ENCODE measurements around the gene SRGAP2C. TPM values are rescaled to one million over a fixed set of nuclear protein-coding genes. Genes with fewer than 3 reads are reported as not detected.

Gene SRGAP2C
- total RNA-seq: 21.4 and 27.6 TPM in 2 replicates

DNA sequence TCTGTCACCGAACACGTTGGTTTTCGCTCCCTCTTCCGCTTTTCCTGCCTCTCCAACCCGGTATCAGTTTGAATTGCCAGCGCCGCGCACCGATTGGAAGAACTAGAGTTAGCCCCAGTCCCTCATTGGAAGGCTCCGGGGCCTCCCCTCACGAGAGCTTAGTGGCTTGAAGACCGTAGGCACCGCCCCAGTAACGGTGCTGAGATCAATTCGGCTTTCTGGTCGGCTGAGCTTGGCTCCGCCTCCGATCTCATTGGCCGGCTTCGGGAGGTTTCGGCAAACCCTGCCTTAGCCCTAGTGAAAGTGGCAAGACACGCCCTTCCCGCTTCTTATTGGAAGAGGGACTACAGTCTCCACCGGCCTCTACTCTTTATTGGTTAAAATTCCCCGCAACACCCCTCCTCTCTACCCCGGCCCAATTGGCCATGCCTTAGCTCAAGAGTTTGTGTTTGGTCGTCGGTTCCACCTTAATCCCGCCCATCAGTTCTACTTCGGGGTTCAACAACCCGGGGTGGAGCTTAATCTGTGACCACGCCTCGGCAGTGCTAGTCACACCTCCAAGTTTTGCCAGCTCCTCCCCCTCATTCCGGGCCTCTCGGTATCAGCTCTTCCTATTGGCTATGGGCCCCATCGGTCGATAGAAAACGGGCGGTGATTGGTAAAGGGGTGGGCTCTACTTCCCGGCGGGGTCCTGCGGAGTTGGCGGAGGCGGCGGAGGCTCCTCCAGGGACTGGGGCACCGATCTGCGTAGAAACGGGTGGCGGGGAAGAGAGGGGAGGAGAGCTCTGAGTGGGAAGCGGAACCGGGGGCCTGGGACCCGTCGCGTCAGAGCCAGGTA is at the start of gene SRGAP2C, which contains the start of gene FAM72B:
SRGAP2C (plus strand) TSS at position 686 of the 838 bp plus-strand sequence. CDS start 2,472 bp downstream, outside the sequence.
FAM72B (minus strand) TSS at position 51 of the 838 bp plus-strand sequence. CDS start 851 bp downstream, outside the sequence.

Other genes with a start within 250 kb of the SRGAP2C start
- 0.28 and 6.1 TPM in 2 replicates for gene FAM72B, start 635 bp upstream of the SRGAP2C start, total RNA-seq

All from regular cardiac myocyte (primary cell).